CD4-positive, alpha-beta T cell treated with Interleukin-2 at 100 ng/mL for 4 hours (primary cell): Measurements from ENCODE around the gene UBAC2.
A peak's percentile ranks its signal among the peaks of the same experiment; 100 is the strongest.
"Not testable (repeated sequence)": the region's sequence is repeated elsewhere in the genome, so short reads cannot be mapped to it uniquely, and the experiment has no call there.

Experiments
- DNase-seq: peaks from one replicate; pipeline ENCODE4 v3.0.0-alpha.2; 2020; ENCODE audit warnings: low spot score

The UBAC2 gene

DNA sequence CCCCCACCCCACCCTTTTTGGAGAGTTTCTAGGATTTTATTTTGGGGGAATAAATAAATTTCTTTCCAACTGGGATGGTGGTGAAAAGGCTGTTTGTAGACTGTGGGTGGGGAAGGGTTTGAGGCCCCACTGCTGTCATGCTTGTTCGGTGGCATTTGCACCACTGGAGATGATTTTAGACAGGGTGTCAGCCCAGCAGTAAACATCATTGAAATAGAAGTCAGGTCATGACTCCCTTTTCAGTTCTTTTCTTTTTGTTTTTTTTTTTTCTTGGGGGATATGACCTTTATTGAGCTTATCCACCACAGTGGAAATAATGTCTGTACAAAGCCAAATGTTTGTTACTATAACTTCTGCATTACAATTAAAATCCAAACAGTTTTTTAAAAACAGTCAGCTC lies 14.1 kb downstream of the UBAC2 start:
- DNase-seq = no peak

DNA sequence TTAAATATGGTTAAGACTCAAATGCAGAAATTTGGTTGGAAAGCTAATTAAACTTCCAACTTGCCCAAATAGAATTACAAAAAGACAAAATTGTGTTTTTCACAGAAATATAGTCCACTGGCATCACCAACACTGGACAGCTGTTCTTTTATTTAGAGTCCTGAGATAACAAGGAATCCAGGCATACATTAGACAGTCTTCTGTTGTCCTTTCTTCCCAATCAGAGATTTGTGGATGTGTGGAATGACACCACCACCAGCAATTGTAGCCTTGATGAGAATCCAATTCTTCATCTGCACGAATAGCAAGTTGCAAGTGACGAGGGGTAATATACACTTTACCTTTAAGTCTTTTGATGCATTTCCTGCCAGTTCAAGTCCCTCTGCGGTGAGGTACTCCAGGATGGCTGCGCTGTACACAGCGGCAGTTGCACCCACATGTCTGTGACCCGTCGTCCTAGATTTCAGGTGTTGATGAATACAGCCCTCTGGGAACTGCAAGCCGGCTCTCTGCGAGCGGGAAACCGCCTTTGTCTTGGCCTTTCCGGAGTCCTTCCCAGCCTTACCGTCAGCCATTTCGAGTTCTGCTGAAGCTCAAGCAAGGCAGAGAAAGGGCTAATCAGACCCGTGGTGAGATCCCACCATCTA lies 14.7 kb downstream of the UBAC2 start:
- DNase-seq = peak; percentile 64

DNA sequence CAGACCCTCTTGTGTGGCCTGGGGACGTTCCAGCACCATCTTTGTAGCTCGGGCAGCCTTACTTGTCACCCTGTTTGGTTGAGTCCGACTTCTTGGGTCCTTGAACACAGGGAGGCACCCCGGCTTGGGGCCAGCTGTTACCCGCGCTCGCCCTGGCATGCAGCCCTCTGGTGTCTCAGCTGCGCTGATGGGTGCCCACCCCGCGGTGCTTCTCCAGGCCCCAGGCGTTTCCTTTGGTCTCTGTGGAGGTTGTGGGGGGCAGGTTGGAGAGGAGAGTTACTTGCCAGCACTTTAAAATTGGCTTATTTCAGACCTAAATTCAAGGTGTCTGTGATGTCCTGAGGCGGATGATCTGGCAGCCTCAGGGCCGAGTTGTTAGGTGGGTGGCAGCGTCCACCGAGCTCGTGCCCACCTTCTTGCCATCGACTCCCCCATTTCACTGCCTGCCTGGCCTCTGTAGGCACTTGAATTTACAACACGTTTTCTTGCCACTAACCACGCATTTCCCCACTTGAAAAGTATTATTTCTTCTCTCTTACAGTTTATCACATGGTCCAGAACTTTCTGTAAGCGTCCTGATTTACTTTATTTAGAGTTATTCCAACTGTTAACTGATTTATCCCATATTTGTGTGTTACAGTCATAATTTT lies 16.9 kb downstream of the UBAC2 start:
- DNase-seq = no peak

DNA sequence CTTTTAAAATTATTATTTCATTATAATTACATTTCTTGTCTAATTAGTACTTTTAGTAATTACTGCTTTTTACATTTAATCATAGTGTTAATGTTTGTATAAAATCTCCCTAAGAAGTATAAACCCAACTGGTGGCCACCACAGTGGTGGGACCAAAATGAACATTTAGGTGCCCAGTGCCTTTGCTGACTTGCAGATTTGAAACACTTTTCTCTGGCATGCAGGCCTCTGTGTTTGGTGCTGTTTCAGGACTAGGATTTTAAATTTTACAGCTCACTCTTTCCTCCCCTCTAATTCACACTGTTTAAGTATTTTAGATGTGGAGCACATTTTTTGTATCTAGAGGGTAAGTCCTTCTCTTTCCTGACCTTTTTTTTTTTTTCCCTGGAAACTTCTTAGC lies 17.5 kb downstream of the UBAC2 start:
- no peak for DNase-seq

DNA sequence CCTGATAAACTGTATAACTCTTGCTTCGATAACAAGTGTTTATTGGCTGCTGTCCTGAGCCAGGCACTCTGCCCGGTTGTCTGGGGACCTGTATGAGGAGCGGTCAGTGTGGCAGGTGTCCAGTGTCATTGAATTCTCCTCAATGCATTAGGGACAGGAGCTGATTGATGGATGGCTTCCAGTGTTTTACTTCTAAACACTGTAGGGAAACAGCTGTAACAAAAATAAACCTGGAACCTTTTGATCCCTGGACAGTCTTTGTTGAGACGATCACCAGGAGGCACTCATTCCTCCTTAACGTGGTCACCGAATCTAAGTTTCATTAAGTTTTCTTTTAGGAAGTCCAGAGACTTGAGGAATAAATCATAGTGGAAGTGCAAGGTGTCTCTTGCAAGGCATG lies 17.9 kb downstream of the UBAC2 start:
- no peak for DNase-seq

DNA sequence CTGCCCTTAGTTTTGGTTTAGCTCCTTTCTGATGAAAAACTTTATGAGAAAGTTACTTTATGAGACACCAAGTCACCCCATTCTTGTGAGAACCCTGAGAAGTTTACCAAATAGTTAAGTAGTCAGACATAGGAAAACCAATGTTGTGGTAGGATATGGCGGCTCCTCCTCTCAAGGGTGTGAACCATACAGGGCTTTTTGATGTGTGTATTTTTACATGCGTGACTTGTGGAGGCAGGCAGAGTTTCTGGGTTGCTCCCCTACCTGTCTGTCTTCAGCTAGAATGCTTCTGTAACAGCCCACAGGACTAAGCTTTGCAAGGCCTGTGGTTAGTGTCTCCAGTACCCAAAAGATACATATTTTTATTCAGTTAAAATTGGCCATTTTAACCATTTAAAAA lies 18.3 kb downstream of the UBAC2 start:
- DNase-seq = peak; percentile 84

DNA sequence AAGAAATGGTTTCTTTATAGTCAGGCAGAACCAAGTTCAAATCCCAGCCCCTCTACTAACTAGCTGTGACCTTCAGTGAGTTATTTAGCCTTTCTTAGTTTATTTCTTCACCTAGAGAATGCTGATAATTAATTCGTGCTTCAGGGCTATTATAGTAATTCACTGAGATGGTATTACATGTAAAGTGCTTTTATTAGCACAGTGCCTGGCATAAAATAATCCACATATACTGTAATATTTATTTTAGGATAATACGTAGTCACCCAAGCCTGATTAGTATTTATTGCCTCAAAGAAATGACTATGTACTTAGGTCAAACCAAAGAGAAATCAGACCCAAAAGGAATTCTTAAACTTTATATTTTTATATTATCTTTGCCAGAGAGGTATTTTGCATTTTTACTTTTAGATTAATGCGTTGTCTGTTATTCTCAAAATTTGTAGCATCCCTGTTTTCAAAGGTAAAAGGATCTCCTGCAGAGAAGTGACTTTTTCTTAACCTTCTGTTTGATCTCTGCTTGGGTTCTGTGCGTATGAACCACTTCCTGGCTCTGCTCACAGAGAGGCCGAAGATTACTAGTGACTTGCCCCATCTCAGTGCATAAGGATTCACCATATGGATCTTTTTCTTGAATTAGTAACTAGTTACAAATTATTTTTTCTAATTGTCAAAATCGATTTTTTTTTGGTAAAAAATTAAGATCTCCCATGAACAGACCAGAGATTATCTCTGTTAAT lies 19.7 kb downstream of the UBAC2 start:
- peak; percentile 52 for DNase-seq

DNA sequence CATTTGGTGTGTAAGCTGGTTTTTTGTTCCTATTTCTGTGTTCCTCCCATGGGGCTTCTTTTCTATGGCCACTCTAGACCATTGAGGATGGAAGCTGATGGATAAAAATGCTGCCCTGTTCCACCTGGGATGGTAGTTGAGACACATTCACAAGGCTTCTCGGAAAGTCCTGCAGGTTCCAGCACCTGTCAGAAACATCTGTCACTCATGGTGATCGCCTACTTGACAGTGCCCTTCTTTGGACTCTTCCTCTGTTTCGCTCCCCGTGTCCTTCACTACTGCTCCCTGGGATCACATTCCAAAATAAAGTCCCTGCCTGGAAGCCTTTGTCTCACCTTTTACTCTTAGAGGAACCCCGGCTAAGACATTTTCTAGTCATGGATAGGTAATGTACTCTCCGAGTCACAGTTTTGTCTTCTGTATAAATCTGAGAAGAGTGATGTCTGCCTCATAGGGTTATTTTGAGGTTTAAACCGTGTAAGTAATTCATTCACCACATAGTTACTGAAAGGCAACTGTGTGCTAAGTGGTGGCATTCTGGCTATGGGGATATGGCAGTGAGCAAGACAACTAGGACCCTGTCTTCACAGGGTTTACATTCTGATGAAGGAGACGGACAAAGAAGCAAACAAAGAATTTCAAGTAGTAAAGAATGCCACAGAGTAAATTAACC lies 21.0 kb downstream of the UBAC2 start:
- DNase-seq = no peak

DNA sequence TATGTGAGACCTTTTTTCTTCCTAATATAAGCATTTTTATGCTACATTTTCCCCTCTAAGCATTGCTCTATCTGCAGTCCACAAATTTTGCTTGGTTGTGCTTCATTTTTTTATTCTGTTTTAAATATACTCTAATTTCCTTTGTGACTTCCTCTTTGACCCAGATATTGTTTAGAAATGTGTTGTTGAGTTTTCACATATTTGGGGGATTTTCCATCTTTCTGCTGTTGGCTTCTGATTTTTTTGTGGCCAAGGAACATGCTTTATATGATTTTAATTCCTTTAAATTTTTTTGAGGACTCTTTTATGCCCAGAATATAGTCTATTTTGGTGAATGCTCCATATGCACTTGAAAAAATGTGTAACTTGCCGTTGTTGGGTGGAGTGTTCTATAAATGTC lies 22.9 kb downstream of the UBAC2 start:
- no peak for DNase-seq

DNA sequence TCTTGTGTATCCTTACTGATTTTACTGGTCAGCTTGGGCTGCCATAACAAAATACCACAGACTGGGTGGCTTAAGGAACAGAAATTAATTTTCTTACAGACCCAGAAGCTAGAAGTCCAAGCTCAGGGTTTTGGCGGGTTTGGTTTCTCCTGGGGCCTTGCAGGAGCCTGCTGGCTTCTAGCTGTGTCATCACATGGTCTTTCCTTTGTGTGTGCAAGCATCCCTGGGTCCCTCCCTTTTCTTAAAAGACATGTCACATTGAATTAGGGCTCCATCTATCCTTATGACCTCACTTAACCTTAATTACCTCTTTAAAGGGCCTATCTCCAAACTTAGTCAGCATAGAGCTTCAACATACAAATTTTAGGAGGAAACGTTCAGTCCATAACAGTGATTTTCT lies 23.4 kb downstream of the UBAC2 start:
- DNase-seq = no peak

DNA sequence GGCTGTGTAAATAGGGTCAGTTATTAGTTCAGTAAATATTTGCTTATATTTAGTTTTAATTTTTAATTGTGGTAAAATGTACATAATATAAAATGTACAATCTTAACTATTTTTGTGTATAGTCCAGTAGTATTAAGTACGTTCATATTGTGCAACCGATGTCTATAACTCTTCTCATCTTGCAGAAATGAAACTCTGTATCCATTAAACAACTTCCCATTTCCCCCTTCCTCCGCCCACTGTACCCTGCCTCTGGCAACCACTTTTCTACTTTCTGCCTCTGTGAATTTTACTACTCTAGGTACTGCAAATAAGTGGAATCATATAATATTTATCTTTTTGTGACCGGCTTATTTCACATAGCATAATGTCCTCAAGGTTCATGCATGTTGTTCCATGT lies 24.4 kb downstream of the UBAC2 start:
- no peak for DNase-seq

DNA sequence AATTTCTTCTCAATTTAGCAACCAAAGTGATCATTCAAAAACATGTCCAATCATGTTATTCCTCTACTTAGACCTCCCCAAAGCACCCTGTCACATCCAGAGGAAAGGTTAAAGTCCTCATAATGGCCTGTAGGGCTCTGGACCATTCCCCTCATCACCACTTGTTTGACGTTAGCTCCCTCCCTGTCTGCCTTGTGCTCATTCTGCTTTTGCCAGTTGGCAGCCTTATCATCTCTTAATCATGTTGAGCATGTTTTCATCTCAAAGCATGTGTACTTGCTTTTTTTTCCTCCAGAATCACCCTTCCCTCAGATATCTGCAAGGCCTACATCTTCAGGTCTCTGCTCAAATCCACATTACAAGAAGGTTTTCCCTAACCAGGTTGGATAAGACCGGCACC lies 25.9 kb downstream of the UBAC2 start:
- no peak for DNase-seq

DNA sequence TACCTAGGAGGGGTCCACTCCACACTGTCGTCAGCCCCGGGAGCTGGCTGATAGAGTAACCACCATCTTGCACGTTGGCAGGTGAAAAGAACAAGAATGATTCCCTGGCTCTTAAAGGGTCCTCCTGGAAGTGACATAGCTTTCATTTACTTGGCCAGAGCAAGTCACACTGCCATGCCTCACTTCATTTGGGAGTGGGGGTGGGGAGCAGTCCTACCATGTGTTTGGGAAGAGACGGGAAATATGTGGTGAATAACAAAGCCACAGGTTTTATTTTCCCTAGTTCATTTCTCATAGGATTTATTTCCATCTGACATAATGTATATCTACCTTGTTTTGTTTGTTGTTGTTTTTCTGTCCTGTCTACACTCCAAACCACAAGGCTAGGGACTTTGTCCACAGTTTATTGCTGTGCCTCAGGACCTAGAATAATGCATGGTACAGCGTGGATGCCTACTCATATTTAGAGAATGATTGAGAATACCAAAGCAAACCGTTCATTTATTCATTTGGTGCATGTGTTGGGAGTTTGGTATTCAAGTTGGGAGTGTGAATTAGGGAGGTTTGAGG lies 26.8 kb downstream of the UBAC2 start:
- no peak for DNase-seq

DNA sequence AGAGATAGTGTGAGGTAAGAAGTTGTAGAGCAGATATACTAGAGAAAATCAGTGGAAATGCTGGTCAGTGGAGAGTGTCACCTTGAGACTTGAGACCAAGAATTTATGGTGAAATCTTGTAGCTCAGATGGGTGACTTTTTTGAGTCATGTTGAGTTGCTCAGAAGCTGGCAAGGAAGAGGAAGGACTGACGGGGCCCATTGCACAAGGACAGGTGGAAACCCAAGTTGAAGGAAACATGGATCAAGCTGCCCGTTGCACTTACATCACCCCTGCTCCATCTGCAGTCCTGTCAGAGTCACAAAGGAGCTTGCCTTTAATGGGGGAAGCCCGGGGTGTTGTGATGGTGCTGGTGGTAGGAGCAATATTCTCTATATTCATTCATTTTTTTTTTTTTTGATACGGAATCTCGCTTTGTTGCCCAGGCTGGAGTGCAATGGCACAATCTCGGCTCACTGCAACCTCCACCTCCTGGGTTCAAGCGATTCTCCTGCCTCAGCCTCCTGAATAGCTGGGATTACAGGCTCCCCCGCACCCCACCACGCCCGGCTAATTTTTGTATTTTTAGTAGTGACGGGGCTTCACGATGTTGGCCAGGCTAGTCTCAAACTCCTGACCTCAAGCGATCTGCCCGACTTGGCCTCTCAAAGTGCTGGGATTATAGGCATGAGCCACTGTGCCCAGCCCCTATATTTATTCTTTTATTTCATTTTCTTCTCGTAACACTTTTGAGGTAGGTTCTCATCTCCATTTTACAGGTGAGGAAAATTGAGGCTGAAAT lies 27.4 kb downstream of the UBAC2 start:
- no peak for DNase-seq

DNA sequence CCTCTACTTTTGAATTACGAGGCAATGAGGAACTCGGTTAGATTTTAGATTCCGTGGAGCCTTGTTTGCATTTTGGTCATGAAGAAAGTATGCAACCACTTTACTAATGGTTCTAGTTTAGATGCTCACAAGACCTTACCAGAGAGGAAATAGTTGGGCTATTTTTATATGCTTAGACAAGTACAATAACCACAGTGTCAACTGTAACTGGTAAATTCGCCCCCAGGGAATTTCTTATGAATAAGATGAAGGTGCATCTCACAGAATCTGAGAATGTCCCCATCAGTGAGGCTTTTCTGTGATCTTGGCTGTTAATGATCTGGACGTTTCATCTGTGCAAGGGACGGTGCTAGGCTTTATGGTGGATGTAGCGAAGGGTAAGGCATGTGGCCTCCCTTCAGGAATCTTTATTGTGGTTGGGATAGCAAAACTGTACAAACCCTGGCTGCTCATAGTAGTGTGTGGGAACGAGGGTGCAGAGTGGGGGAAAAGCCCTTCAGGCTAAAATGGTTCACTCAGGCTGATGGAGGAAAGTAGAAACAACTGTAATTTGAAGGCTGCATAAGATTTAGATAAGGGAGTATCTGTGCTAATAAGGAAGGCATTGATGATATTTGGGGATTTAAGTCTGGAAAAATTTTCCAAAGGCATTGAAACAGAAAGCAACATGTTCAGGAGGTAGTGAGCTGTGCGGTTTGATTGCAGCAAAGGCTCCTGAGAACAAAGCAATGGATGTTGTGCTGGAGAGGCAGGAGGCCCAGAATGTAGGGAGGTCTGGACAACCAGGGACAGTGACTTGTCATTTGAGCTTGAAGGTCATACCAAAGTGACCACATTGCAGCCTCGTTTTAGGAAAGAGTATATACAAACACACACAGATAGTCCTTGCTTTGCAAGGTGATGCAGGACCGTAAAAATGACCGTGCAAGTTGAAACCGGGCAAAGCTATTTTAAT lies 28.4 kb downstream of the UBAC2 start:
- DNase-seq = peak; percentile 51

DNA sequence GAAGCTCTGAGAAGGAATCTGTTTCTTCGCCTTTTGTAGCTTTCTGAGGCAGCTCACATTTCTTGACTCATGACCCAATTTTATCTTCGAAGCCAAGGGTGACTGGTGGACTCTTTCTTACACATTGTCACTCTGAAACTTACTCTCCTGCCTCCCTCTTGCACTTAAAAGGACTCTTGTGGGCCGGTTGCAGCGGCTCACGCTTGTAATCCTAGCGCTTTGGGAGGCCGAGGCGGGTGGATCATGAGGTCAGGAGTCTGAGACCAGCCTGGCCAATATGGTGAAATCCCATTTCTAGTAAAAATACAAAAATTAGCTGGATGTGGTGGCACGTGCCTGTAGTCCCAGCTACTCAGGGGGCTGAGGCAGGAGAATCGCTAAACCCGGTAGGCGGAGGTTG lies 29.9 kb downstream of the UBAC2 start:
- DNase-seq = not testable (repeated sequence)

DNA sequence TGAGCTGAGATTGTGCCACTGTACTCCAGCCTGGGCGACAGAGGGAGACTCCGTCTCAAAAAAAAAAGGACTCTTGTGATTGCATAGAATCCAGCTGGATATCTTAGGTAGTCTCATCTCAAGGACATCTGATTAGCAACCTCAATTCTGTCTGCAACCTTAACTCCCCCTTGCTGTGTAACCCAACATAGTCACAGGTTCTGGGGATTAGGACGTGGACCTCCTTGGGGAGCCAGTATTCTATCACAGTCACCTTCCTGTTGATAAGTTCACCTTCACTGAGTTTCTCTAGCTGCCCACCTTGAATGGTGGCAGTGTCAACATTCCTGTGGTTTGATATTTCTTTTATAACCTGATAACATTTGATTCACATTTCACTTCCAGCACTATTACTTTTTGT lies 30.3 kb downstream of the UBAC2 start:
- DNase-seq = no peak

DNA sequence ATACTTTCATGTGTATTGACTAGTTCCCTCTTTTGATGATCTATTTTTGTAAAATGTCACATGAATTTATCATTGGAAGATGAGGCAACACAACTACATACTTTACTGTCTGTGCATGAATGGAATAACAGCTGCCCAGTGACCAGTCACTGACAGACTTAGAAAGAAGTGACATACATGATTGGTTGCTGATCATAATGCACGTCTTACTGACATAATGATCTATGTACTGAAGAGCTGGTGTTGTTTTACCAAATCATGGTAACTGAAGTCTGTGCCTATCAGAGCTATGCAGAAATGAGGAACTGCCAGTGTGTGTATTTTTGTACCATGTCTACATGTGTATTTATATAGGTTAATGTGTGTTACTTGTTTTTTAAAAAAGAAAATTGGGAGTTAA lies 31.1 kb downstream of the UBAC2 start:
- no peak for DNase-seq

DNA sequence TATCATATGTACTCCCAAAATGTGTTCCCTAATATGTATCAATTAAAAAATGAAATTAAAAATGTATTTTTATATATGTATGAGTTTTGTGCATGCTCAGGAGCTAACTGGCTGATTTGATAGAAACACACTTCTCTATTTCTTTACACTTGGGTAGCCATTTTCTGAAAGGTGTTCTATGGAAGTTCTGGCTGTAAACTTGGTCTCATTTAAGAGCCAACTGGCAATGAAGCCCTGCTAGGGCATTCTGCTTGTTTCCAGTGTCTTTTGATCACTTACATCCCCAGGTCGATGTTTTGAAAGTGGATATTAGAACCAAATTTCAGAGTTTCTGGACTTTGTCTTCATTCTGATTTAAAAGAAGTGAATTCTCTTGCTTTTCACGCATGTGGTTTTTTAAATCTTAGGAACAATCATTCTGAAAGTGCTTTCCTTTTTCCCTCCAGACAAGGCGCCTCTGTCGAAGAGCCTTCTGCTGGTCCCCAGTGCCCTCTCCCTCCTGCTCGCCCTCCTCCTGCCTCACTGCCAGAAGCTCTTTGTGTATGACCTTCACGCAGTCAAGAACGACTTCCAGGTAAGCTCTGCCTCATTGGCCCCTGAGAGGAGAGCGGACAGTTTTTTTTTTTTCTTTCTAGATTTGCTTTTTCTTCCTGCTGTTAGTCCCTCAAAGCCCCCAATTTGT lies 37.5 kb downstream of the UBAC2 start:
- peak; percentile 41 for DNase-seq

DNA sequence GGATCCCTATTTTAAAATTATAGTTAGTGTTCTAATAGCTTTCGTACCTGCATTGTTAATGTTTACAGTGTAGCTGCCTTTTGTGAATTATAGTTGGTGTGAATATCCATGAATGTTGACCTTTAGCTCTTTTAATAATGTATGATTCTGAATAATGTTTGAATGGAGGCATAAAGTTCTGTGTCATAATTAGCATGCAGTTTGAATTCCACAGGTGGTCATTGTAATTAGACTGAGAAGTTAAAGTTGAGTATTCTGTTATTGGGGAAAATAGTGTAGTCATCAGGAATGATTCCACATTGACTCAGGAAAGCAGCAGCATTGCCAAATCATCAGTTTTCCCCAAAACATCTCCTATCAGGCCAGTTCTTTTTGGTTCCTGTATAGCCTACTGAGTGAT lies 45.4 kb downstream of the UBAC2 start:
- no peak for DNase-seq
